OCI-LY1 (cell line): ENCODE results near the gene SETD5.

Experiments
- H2AFZ ChIP-seq: fragments of 200-600 bp; sonication (generic), shearing (Covaris generic); 2 replicates; pipeline ENCODE4 v1.6.0; 2014; ENCODE audit warnings: antibody characterized with exemption, mild to moderate bottlenecking, low read length
- H3F3A ChIP-seq: fragments of 200-600 bp; sonication (generic), shearing (Covaris generic); 2 replicates; pipeline ENCODE4 v1.6.0; 2014; ENCODE audit warnings: mild to moderate bottlenecking, antibody characterized with exemption, low read length, moderate library complexity; ENCODE audit not compliant: insufficient read depth
- H3K27ac ChIP-seq: fragments of 200-600 bp; sonication (generic); 2 replicates; pipeline ENCODE4 v1.5.1; 2014; ENCODE audit warnings: low read length, mixed run types, mild to moderate bottlenecking, low read depth; ENCODE audit not compliant: poor library complexity, severe bottlenecking
- H3K27me3 ChIP-seq: fragments of 200-600 bp; sonication (generic); 2 replicates; pipeline ENCODE4 v1.6.0; 2014; ENCODE audit warnings: antibody characterized with exemption, mild to moderate bottlenecking, low read length, moderate library complexity; ENCODE audit not compliant: insufficient read depth
- H3K36me3 ChIP-seq: fragments of 200-600 bp; sonication (generic); 2 replicates; pipeline ENCODE4 v1.6.1; 2014; ENCODE audit warnings: mild to moderate bottlenecking, antibody characterized with exemption, low read length, moderate library complexity, mixed read lengths; ENCODE audit not compliant: insufficient read depth
- H3K4me1 ChIP-seq: fragments of 200-600 bp; sonication (generic); 2 replicates; pipeline ENCODE4 v1.5.1; 2014; ENCODE audit warnings: mild to moderate bottlenecking, low read length, moderate library complexity; ENCODE audit not compliant: insufficient read depth, severe bottlenecking
- H3K4me2 ChIP-seq: fragments of 200-600 bp; sonication (generic), shearing (Covaris generic); 2 replicates; pipeline ENCODE4 v1.6.1; 2014; ENCODE audit warnings: low read length
- H3K4me3 ChIP-seq: fragments of 200-600 bp; sonication (generic); 2 replicates; pipeline ENCODE4 v1.5.1; 2014; ENCODE audit warnings: low read length, low read depth, mild to moderate bottlenecking, mixed read lengths; ENCODE audit not compliant: poor library complexity, severe bottlenecking
- H3K79me2 ChIP-seq: fragments of 200-600 bp; shearing (Covaris generic); 2 replicates; pipeline ENCODE4 v1.6.1; 2016; ENCODE audit warnings: mixed run types, low read length, mixed read lengths; ENCODE audit not compliant: insufficient read depth
- H3K9ac ChIP-seq: fragments of 200-600 bp; sonication (generic), shearing (Covaris generic); 2 replicates; pipeline ENCODE4 v1.6.1; 2014; ENCODE audit warnings: mild to moderate bottlenecking, low read length, mixed read lengths
- H3K9me2 ChIP-seq: fragments of 200-600 bp; sonication (generic), shearing (Covaris generic); 2 replicates; pipeline ENCODE4 v1.6.1; 2014; ENCODE audit warnings: low read depth, mild to moderate bottlenecking, low read length, mixed read lengths
- H3K9me3 ChIP-seq: fragments of 200-600 bp; shearing (Covaris generic); 2 replicates; pipeline ENCODE4 v1.6.1; 2014; ENCODE audit warnings: low read length, mixed read lengths
- H4K20me1 ChIP-seq: fragments of 200-600 bp; sonication (generic), shearing (Covaris generic); 2 replicates; pipeline ENCODE4 v1.6.0; 2016; ENCODE audit warnings: mild to moderate bottlenecking, low read length; ENCODE audit not compliant: insufficient read depth
- EZH2 ChIP-seq: fragments of 200-600 bp; sonication (generic), shearing (Covaris generic); IDR thresholded peaks from 2 replicates; pipeline ENCODE4 v1.8.0; 2017; ENCODE audit warnings: borderline replicate concordance, mixed run types, mild to moderate bottlenecking, antibody characterized with exemption, low read length, moderate library complexity, mixed read lengths
- TF ChIP-seq, protein P1 (sequence below): fragments of 200-600 bp; sonication (generic), shearing (Covaris generic); IDR thresholded peaks from 2 replicates; pipeline ENCODE4 v1.5.1; 2017; ENCODE audit warnings: mild to moderate bottlenecking, antibody characterized with exemption, low read length, moderate library complexity, mixed read lengths

SETD5 gene

DNA sequence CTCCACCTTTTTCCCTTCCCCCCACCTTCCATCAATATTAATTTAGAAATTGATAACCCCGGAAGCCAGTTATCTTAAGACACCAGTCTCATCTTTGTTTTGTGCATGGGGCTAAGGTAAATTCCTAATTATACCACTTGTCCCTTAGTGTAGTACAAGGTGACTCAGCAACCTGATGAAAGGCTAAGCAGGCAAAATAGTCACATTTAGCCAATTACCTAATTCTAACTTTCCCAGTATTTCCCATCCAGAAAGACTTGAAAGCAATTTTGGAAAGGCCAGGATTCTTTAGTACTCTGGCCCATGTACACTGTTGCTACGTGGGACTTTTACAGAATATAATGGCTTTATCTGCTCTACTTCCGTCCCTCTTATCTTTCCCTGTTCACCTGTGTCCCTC, 72.6 kb downstream of the SETD5 start:
- H3K9me2 ChIP-seq: no peaks in the 10 kb centered on the region
- H3F3A ChIP-seq: no peaks in the 10 kb centered on the region
- H3K36me3 ChIP-seq: peaks cover 99% of the 10 kb centered on the region
- H3K27me3 ChIP-seq: no peaks in the 10 kb centered on the region
- H3K4me2 ChIP-seq: no peak overlapping the region
- H3K9ac ChIP-seq: no peak overlapping the region
- H3K79me2 ChIP-seq: no peaks in the 10 kb centered on the region
- no peak overlapping the region for H2AFZ ChIP-seq
- H3K9me3 ChIP-seq: no peaks in the 10 kb centered on the region
- no peaks in the 10 kb centered on the region for H4K20me1 ChIP-seq
- no peak for TF ChIP-seq EZH2
- TF ChIP-seq, protein P1, sequence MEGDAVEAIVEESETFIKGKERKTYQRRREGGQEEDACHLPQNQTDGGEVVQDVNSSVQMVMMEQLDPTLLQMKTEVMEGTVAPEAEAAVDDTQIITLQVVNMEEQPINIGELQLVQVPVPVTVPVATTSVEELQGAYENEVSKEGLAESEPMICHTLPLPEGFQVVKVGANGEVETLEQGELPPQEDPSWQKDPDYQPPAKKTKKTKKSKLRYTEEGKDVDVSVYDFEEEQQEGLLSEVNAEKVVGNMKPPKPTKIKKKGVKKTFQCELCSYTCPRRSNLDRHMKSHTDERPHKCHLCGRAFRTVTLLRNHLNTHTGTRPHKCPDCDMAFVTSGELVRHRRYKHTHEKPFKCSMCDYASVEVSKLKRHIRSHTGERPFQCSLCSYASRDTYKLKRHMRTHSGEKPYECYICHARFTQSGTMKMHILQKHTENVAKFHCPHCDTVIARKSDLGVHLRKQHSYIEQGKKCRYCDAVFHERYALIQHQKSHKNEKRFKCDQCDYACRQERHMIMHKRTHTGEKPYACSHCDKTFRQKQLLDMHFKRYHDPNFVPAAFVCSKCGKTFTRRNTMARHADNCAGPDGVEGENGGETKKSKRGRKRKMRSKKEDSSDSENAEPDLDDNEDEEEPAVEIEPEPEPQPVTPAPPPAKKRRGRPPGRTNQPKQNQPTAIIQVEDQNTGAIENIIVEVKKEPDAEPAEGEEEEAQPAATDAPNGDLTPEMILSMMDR: no peak
- no peaks in the 10 kb centered on the region for H3K4me1 ChIP-seq
- H3K4me3 ChIP-seq: no peak overlapping the region
- no peak overlapping the region for H3K27ac ChIP-seq

DNA sequence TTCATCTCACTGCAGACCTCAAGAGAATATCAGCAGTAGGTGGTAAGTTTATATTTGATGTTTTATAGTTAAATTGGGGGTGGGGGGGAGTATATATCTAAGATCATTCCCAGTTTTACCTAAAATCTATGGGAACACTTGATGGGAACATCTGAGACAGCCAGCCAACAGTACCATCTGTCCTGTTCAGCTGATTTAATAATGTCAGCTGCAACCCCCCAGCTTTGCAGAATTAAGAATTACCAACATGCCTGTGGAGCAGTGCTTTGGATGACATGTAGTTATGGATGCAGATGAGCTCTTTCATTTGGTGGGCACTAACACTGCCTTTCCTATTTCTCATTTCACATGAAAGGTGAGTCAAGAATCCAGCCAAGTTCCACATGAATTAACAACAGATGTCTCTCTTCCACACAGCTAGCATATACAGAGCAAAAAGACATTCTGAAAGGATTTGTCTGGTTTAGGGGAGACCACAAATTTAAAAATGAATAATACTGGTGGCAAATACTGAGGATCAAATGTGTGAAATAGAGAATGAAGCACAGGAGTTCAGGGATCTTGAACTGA, 76.2 kb downstream of the SETD5 start:
- Histone ChIP-seq H3K4me2 (no peak overlapping the region), H3K9me2 (no peaks in the 10 kb centered on the region)

DNA sequence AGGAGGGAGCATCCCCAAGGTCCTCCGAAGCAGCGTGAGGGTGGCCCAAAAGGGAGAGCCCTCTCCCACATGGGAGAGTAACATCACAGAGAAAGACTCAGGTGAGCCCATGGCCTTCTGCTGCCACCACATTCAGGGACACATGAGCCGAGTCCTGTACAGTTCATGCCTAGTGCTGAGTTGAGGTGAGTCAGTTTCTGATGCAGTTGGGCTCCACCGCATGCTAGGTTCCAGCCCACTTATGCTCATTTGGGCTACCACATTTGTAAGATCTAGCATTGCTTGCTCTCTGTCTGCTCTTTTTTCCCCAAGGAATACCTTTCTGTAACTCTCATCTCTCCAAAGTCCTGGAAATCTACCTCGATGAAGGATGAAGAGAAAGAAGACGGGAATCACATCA, 77.1 kb downstream of the SETD5 start:
- no peak overlapping the region for H3K4me2 ChIP-seq

More for the DNA sequence above, 76.2 kb downstream of the SETD5 start:
- no peaks in the 10 kb centered on the region for H3K79me2 ChIP-seq
- H3K4me1 ChIP-seq: no peaks in the 10 kb centered on the region
- H3K36me3 ChIP-seq: peaks cover 97% of the 10 kb centered on the region
- H3K27ac ChIP-seq: no peak overlapping the region
- H4K20me1 ChIP-seq: no peaks in the 10 kb centered on the region
- H3K27me3 ChIP-seq: no peaks in the 10 kb centered on the region
- no peak overlapping the region for H3K9ac ChIP-seq
- no peaks in the 10 kb centered on the region for H3F3A ChIP-seq
- no peak overlapping the region for H2AFZ ChIP-seq
- no peak overlapping the region for H3K4me3 ChIP-seq
- no peak for TF ChIP-seq EZH2
- TF ChIP-seq, protein P1: no peak
- no peaks in the 10 kb centered on the region for H3K9me3 ChIP-seq

More for the DNA sequence above, 77.1 kb downstream of the SETD5 start:
- Histone ChIP-seq H3K4me3 (no peak overlapping the region), H4K20me1 (no peaks in the 10 kb centered on the region), H3K9me2 (no peaks in the 10 kb centered on the region), H3K36me3 (peaks cover 97% of the 10 kb centered on the region), H3F3A (no peaks in the 10 kb centered on the region), H2AFZ (no peak overlapping the region), H3K9ac (no peak overlapping the region), H3K27ac (no peak overlapping the region), H3K4me1 (no peaks in the 10 kb centered on the region), H3K79me2 (no peaks in the 10 kb centered on the region), H3K9me3 (no peaks in the 10 kb centered on the region), H3K27me3 (no peaks in the 10 kb centered on the region)
- TF ChIP-seq EZH2: no peak
- TF ChIP-seq, protein P1: no peak
